Superior temporal gyrus (tissue), 1 donor: ENCODE measurements around the gene EIF3L.
"Not testable (repeated sequence)": the region's sequence is repeated elsewhere in the genome, so short reads cannot be mapped to it uniquely, and the experiment has no call there.

Source experiments
- DNase-seq: peaks from one replicate; pipeline ENCODE4 v3.0.0-alpha.2; 2016; ENCODE audit errors: extremely low spot score

The EIF3L gene

GRCh38 chr22:37849089-37849751 lies at the start of gene EIF3L:
Gene EIF3L, plus strand, starts transcription at chr22:37849419. Its CDS starts 31 bp downstream, at chr22:37849450.
- DNase-seq = peak; percentile 96

GRCh38 chr22:37799979-37800378 lies 49.2 kb upstream of the EIF3L start:
- DNase-seq = not testable (repeated sequence)

GRCh38 chr22:37801946-37802309 lies 47.3 kb upstream of the EIF3L start:
- no peak for DNase-seq

GRCh38 chr22:37802310-37803194 lies 46.7 kb upstream of the EIF3L start:
- peak; percentile 45 for DNase-seq

- no peak for DNase-seq
These were observed 46.0 kb upstream of the EIF3L start for GRCh38 chr22:37803195-37803638.

- no peak for DNase-seq
These were observed 45.4 kb upstream of the EIF3L start for GRCh38 chr22:37803639-37804351.

- DNase-seq = no peak
These were observed 44.8 kb upstream of the EIF3L start for GRCh38 chr22:37804352-37804880.

- DNase-seq = peak; percentile 84
These were observed 44.1 kb upstream of the EIF3L start for GRCh38 chr22:37804881-37805809.

- DNase-seq = no peak
These were observed 43.4 kb upstream of the EIF3L start for GRCh38 chr22:37805810-37806277.

- DNase-seq = peak; percentile 17
These were observed 42.5 kb upstream of the EIF3L start for GRCh38 chr22:37806409-37807333.

GRCh38 chr22:37807410-37808293 lies 41.6 kb upstream of the EIF3L start, which contains the start of gene GCAT:
Gene GCAT, plus strand, starts transcription at chr22:37807934. Its CDS starts 34 bp downstream, at chr22:37807968.
- DNase-seq = peak; percentile 90

GRCh38 chr22:37808294-37808657 lies 40.9 kb upstream of the EIF3L start:
- DNase-seq = no peak

GRCh38 chr22:37809672-37810333 lies 39.4 kb upstream of the EIF3L start:
- DNase-seq = no peak

- no peak for DNase-seq
These were observed 37.4 kb upstream of the EIF3L start for GRCh38 chr22:37811867-37812266.

- DNase-seq = no peak
These were observed 36.1 kb upstream of the EIF3L start for GRCh38 chr22:37812869-37813678.

- DNase-seq = no peak
These were observed 33.6 kb upstream of the EIF3L start for GRCh38 chr22:37815593-37815992.

- DNase-seq = no peak
These were observed 32.6 kb upstream of the EIF3L start for GRCh38 chr22:37816543-37817180.
